ENCODE measurements around the gene SIMC1. TPM values are rescaled to one million over a fixed set of nuclear protein-coding genes. Genes with fewer than 3 reads are reported as not detected.

SIMC1 gene
- total and polyA plus RNA-seq, 2 of the 4 experiments (the other 2 are of a cell fraction) = 8.2 to 11.7 TPM

- no peak for DNase-seq
- Histone ChIP-seq H3K4ac (ENCODE audit: low read depth, low read length) (peak overlapping the region; percentile 90), H4K91ac (ENCODE audit: insufficient read depth, low read depth, low read length) (peak overlapping the region; percentile 76; the same call in 1 of the 2 replicates), H3K27me3 (ENCODE audit: control insufficient read depth, insufficient read depth, low read length) (no peaks in the 10 kb centered on the region), H3K56ac (ENCODE audit: extremely low read depth, insufficient read depth, low read length) (no peak overlapping the region), H3K4me3 (ENCODE audit: insufficient read depth, low read depth, low read length) (peak overlapping the region; percentile 58), H2AK9ac (replicated peaks; ENCODE audit: low read depth, low read length, poor library complexity) (peak overlapping the region; percentile 86), H3K9ac (ENCODE audit: low read depth, low read length) (peak overlapping the region; percentile 68), H2AFZ (replicated peaks; ENCODE audit: low read length, poor library complexity) (peak overlapping the region; percentile 95), H2BK15ac (ENCODE audit: low read depth, low read length) (peak overlapping the region; percentile 60; the same call in 1 of the 3 replicates), H3K23ac (ENCODE audit: low read depth, low read length) (peak overlapping the region; percentile 45; the same call in 1 of the 2 replicates), H4K8ac (ENCODE audit: low read depth in 2 of 2, low read length in 2 of 2) (peak overlapping the region; percentile 95 to 100), H2AK5ac (ENCODE audit: low read depth, low read length) (peak overlapping the region; percentile 27), H3K27ac (ENCODE audit: insufficient read depth, low read length) (peak overlapping the region; percentile 36), H3K36me3 (ENCODE audit: control insufficient read depth, insufficient read depth, low read length) (peaks cover 11% of the 10 kb centered on the region), H2BK20ac (ENCODE audit: low read depth, low read length) (peak overlapping the region; percentile 47; the same call in 1 of the 2 replicates), H3K14ac (replicated peaks; ENCODE audit: low read depth, low read length) (peak overlapping the region; percentile 81), H4K20me1 (ENCODE audit: insufficient read depth, low read length) (peaks cover under 1% of the 10 kb centered on the region; the same call in 1 of the 2 replicates), H2BK5ac (ENCODE audit: low read depth, low read length, poor library complexity, severe bottlenecking) (peak overlapping the region; percentile 31), H2BK120ac (ENCODE audit: low read depth, low read length) (peak overlapping the region; percentile 25), H3K79me1 (ENCODE audit: low read depth in 1 of 2, low read length in 2 of 2) (peaks cover 15 to 23% of the 10 kb centered on the region in 2 experiments), H4K5ac (ENCODE audit: low read depth, low read length) (peak overlapping the region; percentile 96), H3K9me3 (ENCODE audit: control insufficient read depth, insufficient read depth, low read length) (no peaks in the 10 kb centered on the region), H3K4me2 (ENCODE audit: low read depth, low read length) (peak overlapping the region; percentile 87), H3K4me1 (ENCODE audit: control insufficient read depth, insufficient read depth, low read length) (peaks cover 7% of the 10 kb centered on the region), H3K9me1 (ENCODE audit: insufficient read depth, low read length) (peaks cover 4% of the 10 kb centered on the region), H3K18ac (ENCODE audit: low read depth, low read length) (peak overlapping the region; percentile 5)
- in situ Hi-C loops (cut with MboI; ENCODE audit: low sequenced_read_pairs) = no loop called here
- WGBS, 2 experiments (ENCODE audit: extremely low coverage in 2 of 2, insufficient read length in 1 of 2) = 52% methylated on average over 8 of the region's 28 CpGs; no CpG with 5 or more reads in 1 of the 2 experiments
- BruUV-seq (replicated peaks) = no TSS peak
- intact Hi-C loops (cut with micrococcal nuclease) = loop anchor here (5.0 kb wide), 2 partner anchors 213 to 638 kb away; no protein-coding TSS in a partner anchor
- CTCF ChIA-PET = interaction anchor here (0.6 kb wide), 1 partner anchor 71 kb away, joined by 6 read pairs; no protein-coding TSS in a partner anchor
- no peak for ATAC-seq (ENCODE audit: low read depth)
- POLR2A ChIA-PET (ENCODE audit: unreplicated experiment) = no interaction called here
- dilution Hi-C loops (cut with HindIII; ENCODE audit: low sequenced_read_pairs, unreplicated experiment) = no loop called here
- TF ChIP-seq BHLHE40 (IDR thresholded peaks at IDR 0.05; ENCODE audit: low read depth, low read length) (no peak), FOS (IDR thresholded peaks at IDR 0.05; ENCODE audit: low read depth, low read length) (no peak), SMC3 (IDR thresholded peaks at IDR 0.05; ENCODE audit: low read depth, low read length) (no peak), USF2 (IDR thresholded peaks at IDR 0.05; ENCODE audit: low read depth, low read length) (no peak), NFE2L2 (IDR thresholded peaks at IDR 0.05; ENCODE audit: low read depth, low read length) (no peak)
Observed at GRCh38 chr5:176364765-176365350, 126.6 kb downstream of the SIMC1 start.

All from IMR-90 (cell line).